Measurements from ENCODE around the gene ATXN1. TPM values are rescaled to one million over a fixed set of nuclear protein-coding genes. Genes with fewer than 3 reads are reported as not detected.
"Not testable (repeated sequence)": the region's sequence is repeated elsewhere in the genome, so short reads cannot be mapped to it uniquely, and the experiment has no call there.

The ATXN1 gene
- total RNA-seq, 1 donor from 2014 or later: 60.0 TPM

- DNase-seq (ENCODE audit: low read depth): peak; percentile 51
These were observed 36.0 kb downstream of the ATXN1 start for GRCh38 chr6:16725145-16725864.

GRCh38 chr6:16723826-16724225 lies 37.4 kb downstream of the ATXN1 start:
- peak; percentile 91 for DNase-seq (ENCODE audit: low read depth)

DNA sequence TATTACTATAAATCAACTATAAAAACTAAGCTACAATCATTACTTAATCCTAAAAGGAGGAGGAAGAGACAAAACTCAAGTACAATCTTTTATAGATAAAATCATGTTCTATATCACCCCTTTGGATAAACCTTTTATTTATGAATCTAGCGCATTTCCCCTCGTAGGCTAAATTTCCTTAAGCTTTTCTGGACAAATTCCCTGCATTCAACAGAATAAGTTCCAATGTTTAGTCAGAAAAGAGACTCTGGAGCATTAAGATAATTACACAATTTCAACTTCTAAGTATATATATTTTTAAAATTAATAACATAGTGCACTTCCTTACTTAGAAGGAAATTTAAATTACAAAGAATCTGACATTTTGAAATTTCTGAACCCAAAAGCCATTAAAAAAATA lies 37.9 kb downstream of the ATXN1 start:
- DNase-seq (ENCODE audit: low read depth): no peak

DNA sequence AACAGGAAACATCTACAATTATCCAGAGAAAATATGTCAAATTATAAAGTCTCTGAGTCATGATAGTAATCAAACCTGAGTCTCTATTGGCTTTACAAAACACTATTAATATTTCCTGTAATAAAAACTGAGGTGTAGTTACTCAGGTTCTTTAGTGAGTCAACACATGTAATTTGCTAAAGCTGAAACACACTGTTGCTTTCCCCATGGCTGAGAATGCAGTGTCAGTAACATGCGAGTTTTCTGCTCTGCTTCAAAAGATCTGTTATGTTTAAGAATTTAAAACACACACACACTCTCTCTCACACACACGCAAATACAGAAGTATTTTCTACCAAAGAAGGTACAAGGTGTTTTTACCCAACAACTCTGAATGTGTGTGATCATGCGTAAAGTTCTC lies 38.6 kb downstream of the ATXN1 start:
- DNase-seq (ENCODE audit: low read depth): no peak

DNA sequence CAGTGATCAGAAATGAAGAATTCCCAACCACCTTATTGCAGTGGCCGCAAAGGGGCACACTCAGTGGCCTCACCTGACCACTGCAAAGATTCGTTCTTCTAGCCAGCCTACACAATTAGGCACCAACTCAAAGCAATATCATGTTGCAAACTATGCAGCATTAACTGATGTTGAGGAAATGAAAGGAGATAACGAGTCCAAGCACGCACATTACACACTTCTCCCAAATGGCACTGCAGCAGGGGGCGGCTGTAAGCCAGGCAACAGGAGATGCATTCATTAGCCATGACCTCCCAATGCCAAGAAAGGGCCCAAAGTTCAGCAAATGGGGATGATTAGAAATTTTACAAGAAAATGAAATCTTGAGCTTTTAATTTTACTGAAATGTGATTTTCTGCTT lies 39.3 kb downstream of the ATXN1 start:
- DNase-seq (ENCODE audit: low read depth): no peak

GRCh38 chr6:16720861-16721260 lies 40.4 kb downstream of the ATXN1 start:
- DNase-seq (ENCODE audit: low read depth): no peak

DNA sequence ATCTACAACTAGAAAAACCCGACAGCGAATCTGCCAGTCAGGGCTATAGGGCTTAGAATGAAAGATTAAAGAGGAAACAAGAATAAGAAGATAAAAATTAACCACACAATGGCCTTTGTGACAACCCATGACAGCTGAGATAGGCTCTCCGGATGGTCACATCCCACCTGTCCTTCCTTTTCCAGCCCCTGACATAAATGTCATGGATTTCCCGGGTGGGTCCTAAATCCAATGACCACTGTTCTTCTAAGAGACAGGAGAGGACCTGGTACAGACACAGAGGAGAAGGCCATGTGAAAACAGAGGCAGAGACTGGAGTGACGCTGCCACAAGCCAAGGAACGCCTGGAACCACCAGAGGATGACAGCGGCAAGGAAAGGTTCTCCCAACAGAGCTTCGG lies 41.8 kb downstream of the ATXN1 start:
- DNase-seq (ENCODE audit: low read depth): peak; percentile 82

- DNase-seq (ENCODE audit: low read depth): no peak
These were observed 42.9 kb downstream of the ATXN1 start for GRCh38 chr6:16718356-16718755.

GRCh38 chr6:16717275-16717942 lies 43.9 kb downstream of the ATXN1 start:
- peak; percentile 56 for DNase-seq (ENCODE audit: low read depth)

DNA sequence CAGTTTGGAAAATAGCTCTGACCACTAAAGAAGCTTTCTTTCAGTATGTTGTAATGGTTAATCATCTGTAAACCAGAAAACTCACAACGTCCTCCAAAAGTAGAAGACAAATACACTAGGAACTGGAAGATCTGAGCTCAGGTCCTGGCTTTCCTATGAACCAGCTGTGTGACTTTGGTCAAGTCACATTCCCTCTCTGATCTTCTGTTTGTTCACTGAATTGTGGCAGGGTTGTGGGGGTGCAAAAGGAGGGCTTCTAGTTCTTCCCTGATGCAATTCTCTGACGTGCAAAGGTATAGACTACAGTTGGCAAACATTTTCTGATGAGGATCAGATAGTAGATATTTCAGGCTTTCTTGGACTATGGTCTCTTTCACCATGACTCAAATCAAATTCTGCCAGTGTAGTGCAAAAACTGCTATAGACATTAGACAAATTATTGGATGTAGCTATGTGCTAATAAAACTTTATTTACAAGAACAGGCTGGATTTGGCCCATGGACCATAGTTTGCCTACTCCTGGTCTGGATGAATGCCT lies 44.9 kb downstream of the ATXN1 start:
- no peak for DNase-seq (ENCODE audit: low read depth)

- no peak for DNase-seq (ENCODE audit: low read depth)
These were observed 47.7 kb downstream of the ATXN1 start for GRCh38 chr6:16713597-16713996.

- peak; percentile 85 for DNase-seq (ENCODE audit: low read depth)
These were observed 48.3 kb downstream of the ATXN1 start for GRCh38 chr6:16712931-16713484.

GRCh38 chr6:16712255-16712930 lies 48.9 kb downstream of the ATXN1 start:
- DNase-seq (ENCODE audit: low read depth): no peak

DNA sequence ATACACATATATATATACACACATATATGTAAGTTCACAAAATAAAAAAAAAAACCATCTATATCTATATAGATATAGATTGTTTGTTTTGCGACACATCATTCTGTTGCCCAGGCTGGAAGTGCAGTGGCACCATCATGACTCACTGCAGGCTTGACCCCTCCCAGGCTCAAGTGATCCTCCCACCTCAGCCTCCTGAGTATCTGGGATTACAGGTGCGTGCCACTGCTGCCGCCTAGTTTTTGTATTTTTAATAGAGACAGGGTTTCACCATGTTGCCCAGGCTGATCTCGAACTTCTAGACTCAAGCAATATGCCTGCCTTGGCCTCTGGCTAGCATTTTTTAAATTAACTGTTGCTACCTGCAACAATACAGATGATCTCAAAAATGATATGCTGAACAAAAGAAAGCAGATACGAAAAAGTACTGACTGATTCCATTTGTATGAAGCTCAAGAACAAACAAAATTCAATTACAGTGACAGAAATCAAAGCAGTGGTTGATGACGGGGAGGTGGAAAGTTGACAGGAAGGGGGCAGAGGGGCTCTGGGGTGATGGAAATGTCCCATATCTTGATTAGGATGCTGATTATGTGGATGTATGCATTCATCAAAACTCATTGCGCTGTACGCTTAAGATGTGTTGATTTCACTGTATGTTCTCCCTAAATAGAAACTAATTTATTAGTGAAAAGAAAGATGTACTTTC lies 49.6 kb downstream of the ATXN1 start:
- no peak for DNase-seq (ENCODE audit: low read depth)

GRCh38 chr6:16706911-16707783 lies 54.1 kb downstream of the ATXN1 start:
- no peak for DNase-seq (ENCODE audit: low read depth)

- DNase-seq (ENCODE audit: low read depth): not testable (repeated sequence)
These were observed 54.8 kb downstream of the ATXN1 start for GRCh38 chr6:16706491-16706890.

GRCh38 chr6:16706029-16706428 lies 55.2 kb downstream of the ATXN1 start:
- DNase-seq (ENCODE audit: low read depth): no peak

DNA sequence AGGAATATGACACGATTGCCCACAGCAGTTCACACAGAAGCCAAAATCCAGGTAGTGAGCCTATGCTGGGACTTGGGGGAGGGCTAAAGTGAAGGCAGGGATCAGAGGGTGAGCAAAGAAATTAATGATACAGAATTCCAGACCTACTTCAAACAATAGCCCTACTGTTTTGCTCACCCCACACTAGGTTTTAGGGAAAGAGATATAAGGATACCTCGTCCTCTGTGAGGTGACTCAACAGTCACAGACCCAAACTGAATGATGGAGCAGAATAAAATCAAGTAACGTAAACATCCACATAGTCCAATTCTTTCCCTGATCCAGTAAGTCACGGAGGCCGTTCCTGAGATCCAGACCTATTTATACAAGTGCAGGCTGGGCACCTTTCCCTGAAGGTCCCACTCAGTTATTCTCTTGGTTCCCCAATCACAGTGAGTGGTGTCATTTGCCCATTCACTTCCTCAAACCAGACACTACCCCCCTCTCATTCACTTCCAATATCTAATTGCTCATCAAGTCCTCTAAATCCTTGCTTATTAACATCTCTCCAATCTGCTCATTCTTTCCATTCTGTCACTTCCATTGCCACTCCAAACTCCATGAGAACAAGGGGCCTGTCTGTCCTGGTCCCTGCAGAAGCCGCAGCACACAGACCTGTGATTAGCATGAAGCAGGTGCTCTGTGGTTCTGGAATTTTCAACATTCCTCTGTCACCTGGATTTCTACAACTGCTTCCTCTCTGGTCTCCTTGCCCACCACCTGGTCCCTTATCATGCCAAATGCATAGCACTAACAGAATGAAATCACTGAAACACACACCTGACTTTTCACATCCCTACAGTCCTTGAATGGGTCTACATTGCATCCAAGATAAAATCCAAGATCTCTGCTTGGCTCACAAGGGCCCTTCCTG lies 55.9 kb downstream of the ATXN1 start:
- DNase-seq (ENCODE audit: low read depth): no peak

DNA sequence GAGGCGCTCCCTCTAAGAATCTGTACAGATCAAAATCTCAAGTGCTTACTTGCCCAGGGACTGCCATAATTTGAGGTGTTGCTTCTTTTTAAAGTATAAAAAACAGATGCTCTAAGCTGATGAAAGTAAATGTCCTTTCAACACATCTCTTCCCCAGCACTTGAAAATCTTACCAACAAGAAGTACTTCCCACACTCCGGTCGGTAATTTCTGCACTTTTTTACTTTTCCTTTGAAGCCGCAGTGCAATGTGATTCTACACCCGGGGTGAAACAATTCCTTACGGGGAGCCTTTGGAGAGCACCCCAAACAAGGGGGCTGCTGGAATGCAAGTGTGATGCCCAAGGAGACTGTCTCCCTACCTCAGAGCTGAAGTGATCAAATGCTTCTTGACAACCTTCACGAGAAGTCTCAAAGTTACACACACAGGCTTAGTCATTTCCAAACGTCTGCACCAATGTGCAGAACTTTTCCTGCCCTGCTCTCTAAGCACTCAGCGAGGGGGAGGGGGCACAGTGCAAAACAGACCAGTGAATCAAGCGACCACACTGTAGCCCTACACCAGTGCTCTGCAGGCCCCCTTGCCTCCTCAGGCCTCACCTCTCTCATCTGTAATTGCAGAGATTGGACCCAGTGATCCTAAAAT lies 56.7 kb downstream of the ATXN1 start:
- no peak for DNase-seq (ENCODE audit: low read depth)

Measured in myocyte (in vitro differentiated cells).